Measurements from ENCODE around the gene HMCN2. TPM values are rescaled to one million over a fixed set of nuclear protein-coding genes. Genes with fewer than 3 reads are reported as not detected.
"Not testable (repeated sequence)": the region's sequence is repeated elsewhere in the genome, so short reads cannot be mapped to it uniquely, and the experiment has no call there.

The HMCN2 gene
- total RNA-seq, 1 experiment from 2014 or later, result not detected

- no TSS peak for BruUV-seq (replicated peaks)
- Mint-ChIP-seq H3K4me3 (ENCODE audit: unreplicated experiment) (no peak overlapping the region), H3K36me3 (ENCODE audit: insufficient read depth, unreplicated experiment) (peaks cover 5% of the 10 kb centered on the region), H3K27ac (ENCODE audit: low read depth, unreplicated experiment) (no peak overlapping the region), H3K27me3 (ENCODE audit: insufficient read depth, unreplicated experiment) (peaks cover 20% of the 10 kb centered on the region), H3K9me3 (ENCODE audit: unreplicated experiment) (no peaks in the 10 kb centered on the region), H3K4me1 (ENCODE audit: insufficient read depth, unreplicated experiment) (no peaks in the 10 kb centered on the region)
- ChIA-PET CTCF (no interaction called here), POLR2A (no interaction called here)
- TF ChIP-seq, protein P1, sequence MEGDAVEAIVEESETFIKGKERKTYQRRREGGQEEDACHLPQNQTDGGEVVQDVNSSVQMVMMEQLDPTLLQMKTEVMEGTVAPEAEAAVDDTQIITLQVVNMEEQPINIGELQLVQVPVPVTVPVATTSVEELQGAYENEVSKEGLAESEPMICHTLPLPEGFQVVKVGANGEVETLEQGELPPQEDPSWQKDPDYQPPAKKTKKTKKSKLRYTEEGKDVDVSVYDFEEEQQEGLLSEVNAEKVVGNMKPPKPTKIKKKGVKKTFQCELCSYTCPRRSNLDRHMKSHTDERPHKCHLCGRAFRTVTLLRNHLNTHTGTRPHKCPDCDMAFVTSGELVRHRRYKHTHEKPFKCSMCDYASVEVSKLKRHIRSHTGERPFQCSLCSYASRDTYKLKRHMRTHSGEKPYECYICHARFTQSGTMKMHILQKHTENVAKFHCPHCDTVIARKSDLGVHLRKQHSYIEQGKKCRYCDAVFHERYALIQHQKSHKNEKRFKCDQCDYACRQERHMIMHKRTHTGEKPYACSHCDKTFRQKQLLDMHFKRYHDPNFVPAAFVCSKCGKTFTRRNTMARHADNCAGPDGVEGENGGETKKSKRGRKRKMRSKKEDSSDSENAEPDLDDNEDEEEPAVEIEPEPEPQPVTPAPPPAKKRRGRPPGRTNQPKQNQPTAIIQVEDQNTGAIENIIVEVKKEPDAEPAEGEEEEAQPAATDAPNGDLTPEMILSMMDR (IDR thresholded peaks at IDR 0.05; ENCODE audit: unreplicated experiment), result no peak
- DNase-seq (ENCODE audit: unreplicated experiment), result peak; percentile 21
- intact Hi-C loops (cut with micrococcal nuclease), result no loop called here
These were observed 10.6 kb downstream of the HMCN2 start for GRCh38 chr9:130276121-130276520.

GRCh38 chr9:130276955-130277354 is 11.4 kb downstream of the HMCN2 start:
- TF ChIP-seq, protein P1 (IDR thresholded peaks at IDR 0.05; ENCODE audit: unreplicated experiment), result no peak
- H3K27ac Mint-ChIP-seq (ENCODE audit: low read depth, unreplicated experiment), result no peak overlapping the region
- CTCF ChIA-PET, result no interaction called here
- no peak overlapping the region for H3K4me3 Mint-ChIP-seq (ENCODE audit: unreplicated experiment)
- POLR2A ChIA-PET, result no interaction called here
- DNase-seq (ENCODE audit: unreplicated experiment), result no peak
- H3K4me1 Mint-ChIP-seq (ENCODE audit: insufficient read depth, unreplicated experiment), result peaks cover under 1% of the 10 kb centered on the region
- peaks cover 25% of the 10 kb centered on the region for H3K27me3 Mint-ChIP-seq (ENCODE audit: insufficient read depth, unreplicated experiment)
- H3K36me3 Mint-ChIP-seq (ENCODE audit: insufficient read depth, unreplicated experiment), result peaks cover 5% of the 10 kb centered on the region
- intact Hi-C loops (cut with micrococcal nuclease), result no loop called here
- no peaks in the 10 kb centered on the region for H3K9me3 Mint-ChIP-seq (ENCODE audit: unreplicated experiment)
- no TSS peak for BruUV-seq (replicated peaks)

DNA sequence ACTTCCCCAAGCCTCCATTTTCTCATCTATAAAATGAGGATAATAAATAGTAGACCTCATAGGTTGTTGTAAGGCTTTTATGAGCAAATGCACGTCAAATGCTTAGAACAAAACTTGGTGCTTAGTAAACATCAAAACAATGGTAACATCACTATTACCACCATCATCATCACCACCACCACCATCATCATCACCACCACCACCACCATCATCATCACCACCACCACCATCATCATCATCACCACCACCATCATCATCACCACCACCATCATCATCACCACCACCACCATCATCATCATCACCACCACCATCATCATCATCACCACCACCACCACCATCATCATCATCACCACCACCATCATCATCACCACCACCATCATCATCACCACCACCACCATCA is 12.0 kb downstream of the HMCN2 start:
- H3K27me3 Mint-ChIP-seq (ENCODE audit: insufficient read depth, unreplicated experiment), result peaks cover 31% of the 10 kb centered on the region
- CTCF ChIA-PET; BruUV-seq (replicated peaks); intact Hi-C loops (cut with micrococcal nuclease); H3K36me3 Mint-ChIP-seq (ENCODE audit: insufficient read depth, unreplicated experiment); POLR2A ChIA-PET; DNase-seq (ENCODE audit: unreplicated experiment); H3K27ac Mint-ChIP-seq (ENCODE audit: low read depth, unreplicated experiment); H3K4me1 Mint-ChIP-seq (ENCODE audit: insufficient read depth, unreplicated experiment); H3K4me3 Mint-ChIP-seq (ENCODE audit: unreplicated experiment); H3K9me3 Mint-ChIP-seq (ENCODE audit: unreplicated experiment): not testable (repeated sequence)

DNA sequence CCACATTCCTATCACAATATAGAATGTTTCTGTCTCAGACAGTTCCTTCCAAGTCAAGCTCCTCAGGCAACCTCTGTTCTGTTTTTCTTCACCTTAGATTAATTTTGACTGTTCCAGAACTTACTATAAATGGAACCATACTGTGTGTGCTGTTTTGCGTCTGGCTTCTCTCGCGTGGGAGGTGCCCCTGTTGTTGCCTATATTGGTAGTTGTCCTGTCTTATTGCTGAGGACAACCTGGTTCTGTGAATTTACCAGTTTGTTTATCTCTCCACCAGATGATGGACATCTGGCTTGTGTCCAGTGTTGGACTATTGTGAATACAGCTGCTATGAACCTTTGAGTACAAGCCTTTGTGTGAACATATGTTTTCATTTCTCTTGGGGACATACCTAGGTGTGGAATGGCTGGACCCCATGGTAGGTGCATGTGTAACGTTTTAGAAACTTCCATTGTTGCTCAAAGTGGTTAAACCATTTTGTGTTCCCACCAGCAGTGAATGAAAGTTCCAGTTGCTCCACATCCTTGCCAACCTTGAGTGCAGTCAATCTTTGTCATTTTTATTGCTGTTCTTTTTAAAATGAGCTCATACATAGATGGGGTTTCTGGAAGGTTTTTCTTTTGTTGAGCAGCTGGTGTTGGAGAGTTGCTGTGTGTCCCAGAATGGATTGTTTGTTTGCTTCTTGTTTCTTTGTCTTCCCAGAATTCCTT is 18.1 kb downstream of the HMCN2 start:
- Mint-ChIP-seq H3K4me1 (ENCODE audit: insufficient read depth, unreplicated experiment) (peaks cover 7% of the 10 kb centered on the region), H3K36me3 (ENCODE audit: insufficient read depth, unreplicated experiment) (peaks cover 5% of the 10 kb centered on the region), H3K27ac (ENCODE audit: low read depth, unreplicated experiment) (no peak overlapping the region), H3K4me3 (ENCODE audit: unreplicated experiment) (no peak overlapping the region), H3K9me3 (ENCODE audit: unreplicated experiment) (no peaks in the 10 kb centered on the region), H3K27me3 (ENCODE audit: insufficient read depth, unreplicated experiment) (peaks cover 79% of the 10 kb centered on the region)
- ChIA-PET CTCF (no interaction called here), POLR2A (no interaction called here)
- no peak for DNase-seq (ENCODE audit: unreplicated experiment)
- TF ChIP-seq, protein P1 (IDR thresholded peaks at IDR 0.05; ENCODE audit: unreplicated experiment), result no peak
- intact Hi-C loops (cut with micrococcal nuclease), result no loop called here
- BruUV-seq (replicated peaks), result no TSS peak

GRCh38 chr9:130284249-130284625 is 18.7 kb downstream of the HMCN2 start:
- POLR2A ChIA-PET, result no interaction called here
- no peak for DNase-seq (ENCODE audit: unreplicated experiment)
- Mint-ChIP-seq H3K4me1 (ENCODE audit: insufficient read depth, unreplicated experiment) (peaks cover 7% of the 10 kb centered on the region), H3K27me3 (ENCODE audit: insufficient read depth, unreplicated experiment) (peaks cover 83% of the 10 kb centered on the region), H3K9me3 (ENCODE audit: unreplicated experiment) (no peaks in the 10 kb centered on the region), H3K36me3 (ENCODE audit: insufficient read depth, unreplicated experiment) (no peaks in the 10 kb centered on the region), H3K4me3 (ENCODE audit: unreplicated experiment) (no peak overlapping the region), H3K27ac (ENCODE audit: low read depth, unreplicated experiment) (no peak overlapping the region)
- no TSS peak for BruUV-seq (replicated peaks)
- CTCF ChIA-PET, result interaction anchor here (0.5 kb wide), 1 partner anchor 71 kb away, joined by 3 read pairs; no protein-coding TSS in a partner anchor
- intact Hi-C loops (cut with micrococcal nuclease), result no loop called here
- TF ChIP-seq, protein P1 (IDR thresholded peaks at IDR 0.05; ENCODE audit: unreplicated experiment), result no peak
